ENCODE data around the gene ZMPSTE24. TPM values are rescaled to one million over a fixed set of nuclear protein-coding genes. Genes with fewer than 3 reads are reported as not detected.
"Not testable (repeated sequence)": the region's sequence is repeated elsewhere in the genome, so short reads cannot be mapped to it uniquely, and the experiment has no call there.

Gene ZMPSTE24
- total RNA-seq, 4 donors from 2014 or later: 11.6 to 44.3 (median 25.1) TPM

GRCh38 chr1:40339420-40340323 is 81.6 kb downstream of the ZMPSTE24 start:
- H3K4me3 ChIP-seq: no peak overlapping the region
- no peaks in the 10 kb centered on the region for H3K27me3 ChIP-seq
- no peaks in the 10 kb centered on the region for H3K9me3 ChIP-seq
- peaks cover 0 to 5% (median 4%) of the 10 kb centered on the region in 4 donors for H3K4me1 ChIP-seq
- H3K27ac ChIP-seq: peak overlapping the region in 1 of 4 donors; percentile 46
- DNase-seq: no peak
- H3K36me3 ChIP-seq: no peaks in the 10 kb centered on the region
- TF ChIP-seq, protein P1, sequence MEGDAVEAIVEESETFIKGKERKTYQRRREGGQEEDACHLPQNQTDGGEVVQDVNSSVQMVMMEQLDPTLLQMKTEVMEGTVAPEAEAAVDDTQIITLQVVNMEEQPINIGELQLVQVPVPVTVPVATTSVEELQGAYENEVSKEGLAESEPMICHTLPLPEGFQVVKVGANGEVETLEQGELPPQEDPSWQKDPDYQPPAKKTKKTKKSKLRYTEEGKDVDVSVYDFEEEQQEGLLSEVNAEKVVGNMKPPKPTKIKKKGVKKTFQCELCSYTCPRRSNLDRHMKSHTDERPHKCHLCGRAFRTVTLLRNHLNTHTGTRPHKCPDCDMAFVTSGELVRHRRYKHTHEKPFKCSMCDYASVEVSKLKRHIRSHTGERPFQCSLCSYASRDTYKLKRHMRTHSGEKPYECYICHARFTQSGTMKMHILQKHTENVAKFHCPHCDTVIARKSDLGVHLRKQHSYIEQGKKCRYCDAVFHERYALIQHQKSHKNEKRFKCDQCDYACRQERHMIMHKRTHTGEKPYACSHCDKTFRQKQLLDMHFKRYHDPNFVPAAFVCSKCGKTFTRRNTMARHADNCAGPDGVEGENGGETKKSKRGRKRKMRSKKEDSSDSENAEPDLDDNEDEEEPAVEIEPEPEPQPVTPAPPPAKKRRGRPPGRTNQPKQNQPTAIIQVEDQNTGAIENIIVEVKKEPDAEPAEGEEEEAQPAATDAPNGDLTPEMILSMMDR (IDR thresholded peaks at IDR 0.05): no peak
- no peak for TF ChIP-seq POLR2A (IDR thresholded peaks at IDR 0.05)

- no peak for DNase-seq
- no peaks in the 10 kb centered on the region for H3K36me3 ChIP-seq
- peaks cover 0 to 5% (median 4%) of the 10 kb centered on the region in 4 donors for H3K4me1 ChIP-seq
- H3K27me3 ChIP-seq: no peaks in the 10 kb centered on the region
- no peaks in the 10 kb centered on the region for H3K9me3 ChIP-seq
- H3K27ac ChIP-seq: peak overlapping the region in 1 of 4 donors; percentile 60
- H3K4me3 ChIP-seq: no peak overlapping the region
- TF ChIP-seq POLR2A (IDR thresholded peaks at IDR 0.05): no peak
- TF ChIP-seq, protein P1 (IDR thresholded peaks at IDR 0.05): no peak
Measured at GRCh38 chr1:40341491-40342380, 83.7 kb downstream of the ZMPSTE24 start.

DNA sequence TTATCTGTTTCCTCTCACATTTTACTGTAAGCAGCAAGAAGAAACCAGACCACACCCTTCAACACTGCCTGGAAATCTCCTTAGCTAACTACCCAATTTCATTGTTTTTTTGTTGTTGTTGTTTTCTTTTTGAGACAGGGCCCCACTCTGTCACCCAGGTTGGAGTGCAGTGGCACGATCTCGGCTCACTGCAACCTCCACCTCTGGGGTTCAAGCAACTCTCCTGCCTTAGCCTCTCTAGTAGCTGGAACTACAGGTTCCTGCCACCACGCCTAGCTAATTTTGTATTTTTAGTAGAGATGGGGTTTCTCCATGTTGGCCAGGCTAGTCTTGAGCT is 84.3 kb downstream of the ZMPSTE24 start:
- not testable (repeated sequence) for H3K9me3 ChIP-seq

More for the DNA sequence above, 84.3 kb downstream of the ZMPSTE24 start:
- H3K27me3 ChIP-seq, H3K4me1 ChIP-seq, DNase-seq, H3K4me3 ChIP-seq, H3K36me3 ChIP-seq: not testable (repeated sequence)
- peak overlapping the region in 1 of 4 donors; percentile 60 for H3K27ac ChIP-seq

Other genes with a start within 250 kb of the ZMPSTE24 start
- 100 to 1,000 TPM; 135 to 229 (median 182) TPM for gene CAP1, start 217.5 kb upstream of the ZMPSTE24 start, total RNA-seq
- gene PPT1, start 161.0 kb upstream of the ZMPSTE24 start, total RNA-seq: 10 to 100 TPM in 3 of 4 donors, 1 to 10 TPM in 1; 9.6 to 23.4 (median 11.6) TPM
- 10 to 100 TPM; 10.5 to 15.8 (median 13.4) TPM for gene RLF, start 96.8 kb upstream of the ZMPSTE24 start, total RNA-seq
- not detected for gene TMCO2, start 10.3 kb upstream of the ZMPSTE24 start, total RNA-seq
- 10 to 100 TPM in 1 of 4 donors, 1 to 10 TPM in 3; 2.1 to 11.6 (median 6.3) TPM for gene COL9A2, start 59.0 kb downstream of the ZMPSTE24 start, total RNA-seq
- 100 to 1,000 TPM in 1 of 4 donors, 10 to 100 TPM in 3; 24.7 to 170 (median 33.7) TPM for gene SMAP2, start 115.5 kb downstream of the ZMPSTE24 start, total RNA-seq
- gene ZFP69B, start 192.2 kb downstream of the ZMPSTE24 start, total RNA-seq: 1 to 10 TPM in 3 of 4 donors, under 1 TPM in 1; 0.88 to 5.8 (median 2.3) TPM
- gene ZFP69, start 219.1 kb downstream of the ZMPSTE24 start, total RNA-seq: 1 to 10 TPM; 1.2 to 8.3 (median 2.7) TPM

Measured in Peyer's patch (tissue), 4 donors.